Gastrocnemius medialis (tissue), 4 donors: ENCODE data around the gene IL20. TPM values are rescaled to one million over a fixed set of nuclear protein-coding genes. Genes with fewer than 3 reads are reported as not detected.

Experiments
- ATAC-seq, 2 donors: fragments of 150-250 bp; one replicate each; pipeline ENCODE4 v1.9.1; 2016
- DNase-seq, 2 donors: peaks; one replicate each; pipeline ENCODE4 v3.0.0-alpha.2; 2019
- H3K27ac ChIP-seq, 4 donors: fragments of 200-600 bp; sonication (generic); 1 replicate in 1 of 4; 2 replicates in 3 of 4; pipeline ENCODE4 v1.5.1; 2016 to 2018; ENCODE audit warnings: mild to moderate bottlenecking in 2 of 4, moderate library complexity in 1 of 4
- H3K27me3 ChIP-seq, 3 donors: fragments of 200-600 bp; sonication (generic) in 2 of 3; 1 replicate in 1 of 3; 2 replicates in 2 of 3; pipeline versions ENCODE4 v1.5.1 to v1.6.0; 2016 to 2019; ENCODE audit warnings: mild to moderate bottlenecking in 1 of 3, moderate library complexity in 1 of 3
- H3K36me3 ChIP-seq, 2 donors: fragments of 200-600 bp; sonication (generic) in 1 of 2; one replicate each; pipeline ENCODE4 v1.5.1; 2017 to 2018
- H3K4me1 ChIP-seq, 2 donors: fragments of 200-600 bp; sonication (generic) in 1 of 2; one replicate each; pipeline ENCODE4 v1.5.1; 2016 to 2017; ENCODE audit warnings: mild to moderate bottlenecking in 2 of 2
- H3K4me3 ChIP-seq, 4 donors: fragments of 200-600 bp; sonication (generic) in 3 of 4; 1 replicate in 1 of 4; 2 replicates in 3 of 4; pipeline ENCODE4 v1.5.1; 2016 to 2019; ENCODE audit warnings: mild to moderate bottlenecking in 2 of 4
- H3K9me3 ChIP-seq, 3 donors: fragments of 200-600 bp; sonication (generic) in 2 of 3; 1 replicate in 1 of 3; 2 replicates in 2 of 3; pipeline ENCODE4 v1.5.1; 2016 to 2019
- POLR2A ChIP-seq, 2 donors: fragments of 450-650 bp; IDR thresholded peaks; one replicate each; pipeline ENCODE4 v1.6.1; 2017; ENCODE audit warnings: antibody characterized with exemption in 2 of 2, mild to moderate bottlenecking in 2 of 2, moderate library complexity in 2 of 2
- in situ Hi-C, 4 donors: fragments of 200-750 bp; cut with MboI; loops; one replicate each; pipeline versions ENCODE4 v1.15.0 to v1.8.0; 2017; ENCODE audit warnings: low sequenced_read_pairs in 4 of 4
- intact Hi-C: fragments of 100-400 bp; cut with DNase I; formaldehyde crosslinking; loops from one replicate; pipeline ENCODE4 v1.15.1; 2023; ENCODE audit warnings: low total_unique reads
- total RNA-seq, 4 donors: library from RNA; depleted of rRNA; stranded (reverse); fragments of >200 nt; gene quantifications; one replicate each; pipeline versions ENCODE4 v1.1.0 to v1.2.3, GENCODE V29; 2016
- TF ChIP-seq, protein P1 (sequence below), 5 experiments: fragments of 450-650 bp in 3 of 5; fragments of 200-600 bp in 2 of 5; sonication (generic) in 2 of 5; IDR thresholded peaks in 4 of 5; conservative IDR thresholded peaks in 1 of 5; 1 replicate in 4 of 5; 2 replicates in 1 of 5; pipeline ENCODE4 v1.5.1; 2016 to 2019; ENCODE audit warnings: antibody characterized with exemption in 5 of 5, mild to moderate bottlenecking in 3 of 5, moderate library complexity in 3 of 5

Gene IL20
- total RNA-seq, 4 donors from 2014 or later: not detected

DNA sequence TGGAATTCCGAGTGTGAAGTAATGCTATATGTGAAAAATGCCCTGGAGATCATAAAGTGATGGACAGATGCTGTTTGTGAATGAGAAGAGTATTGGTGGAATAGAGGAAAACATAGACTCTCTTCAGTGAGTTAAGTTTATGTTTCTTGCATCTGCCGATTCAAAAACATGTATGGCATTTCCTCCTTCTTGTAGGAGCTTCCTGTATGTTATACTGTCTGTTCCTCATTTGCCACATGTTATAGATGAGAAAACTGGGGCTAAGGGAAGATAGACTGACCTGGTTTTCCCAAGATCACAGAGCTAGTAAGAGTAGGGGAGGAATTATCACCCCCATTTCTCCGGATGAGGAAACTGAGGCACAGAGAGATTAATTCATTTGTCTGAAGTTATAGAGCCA lies 41.1 kb upstream of the IL20 start:
- DNase-seq (no peak), ATAC-seq (no peak)
- intact Hi-C loops (no loop called here), in situ Hi-C loops (loop anchor here in 1 of 4 donors (25.0 kb wide), 1 partner anchor 162 kb away; no protein-coding TSS in a partner anchor)
- Histone ChIP-seq H3K27ac (no peak overlapping the region), H3K36me3 (no peaks in the 10 kb centered on the region), H3K27me3 (no peaks in the 10 kb centered on the region), H3K4me3 (no peak overlapping the region), H3K4me1 (peaks cover 0 to 3% of the 10 kb centered on the region in 2 donors), H3K9me3 (no peaks in the 10 kb centered on the region)
- TF ChIP-seq, protein P1, sequence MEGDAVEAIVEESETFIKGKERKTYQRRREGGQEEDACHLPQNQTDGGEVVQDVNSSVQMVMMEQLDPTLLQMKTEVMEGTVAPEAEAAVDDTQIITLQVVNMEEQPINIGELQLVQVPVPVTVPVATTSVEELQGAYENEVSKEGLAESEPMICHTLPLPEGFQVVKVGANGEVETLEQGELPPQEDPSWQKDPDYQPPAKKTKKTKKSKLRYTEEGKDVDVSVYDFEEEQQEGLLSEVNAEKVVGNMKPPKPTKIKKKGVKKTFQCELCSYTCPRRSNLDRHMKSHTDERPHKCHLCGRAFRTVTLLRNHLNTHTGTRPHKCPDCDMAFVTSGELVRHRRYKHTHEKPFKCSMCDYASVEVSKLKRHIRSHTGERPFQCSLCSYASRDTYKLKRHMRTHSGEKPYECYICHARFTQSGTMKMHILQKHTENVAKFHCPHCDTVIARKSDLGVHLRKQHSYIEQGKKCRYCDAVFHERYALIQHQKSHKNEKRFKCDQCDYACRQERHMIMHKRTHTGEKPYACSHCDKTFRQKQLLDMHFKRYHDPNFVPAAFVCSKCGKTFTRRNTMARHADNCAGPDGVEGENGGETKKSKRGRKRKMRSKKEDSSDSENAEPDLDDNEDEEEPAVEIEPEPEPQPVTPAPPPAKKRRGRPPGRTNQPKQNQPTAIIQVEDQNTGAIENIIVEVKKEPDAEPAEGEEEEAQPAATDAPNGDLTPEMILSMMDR (IDR thresholded peaks at IDR 0.05 in 4 of 5, conservative IDR thresholded peaks at IDR 0.05 in 1 of 5): no peak
- TF ChIP-seq POLR2A (IDR thresholded peaks at IDR 0.05): no peak

DNA sequence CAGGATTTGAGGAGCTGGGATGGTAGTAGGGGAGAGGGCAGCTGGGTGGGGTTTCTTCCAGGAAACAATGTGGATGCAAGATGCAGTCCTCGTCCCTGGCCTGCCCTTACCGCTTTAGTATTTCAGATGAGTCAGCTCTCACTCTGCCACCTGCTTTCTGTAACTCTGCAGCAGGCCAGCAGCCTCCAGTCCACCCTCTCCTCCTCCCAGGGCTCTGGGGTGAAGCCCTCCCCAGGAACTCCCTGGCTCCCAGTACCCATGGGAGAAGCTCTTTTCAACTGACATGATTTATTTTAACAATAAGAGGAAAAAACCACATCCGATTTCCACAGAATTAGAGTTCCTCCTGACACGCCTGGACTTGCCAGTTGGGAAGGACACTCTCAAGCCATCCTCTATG lies 39.0 kb upstream of the IL20 start:
- H3K27me3 ChIP-seq: no peaks in the 10 kb centered on the region
- in situ Hi-C loops (no loop called here), intact Hi-C loops (no loop called here)
- ATAC-seq: no peak
- H3K4me3 ChIP-seq: no peak overlapping the region
- H3K4me1 ChIP-seq: peaks cover 0 to 3% of the 10 kb centered on the region in 2 donors
- no peak overlapping the region for H3K27ac ChIP-seq
- H3K9me3 ChIP-seq: no peaks in the 10 kb centered on the region
- H3K36me3 ChIP-seq: no peaks in the 10 kb centered on the region
- DNase-seq: no peak
- TF ChIP-seq, protein P1 (IDR thresholded peaks at IDR 0.05 in 4 of 5, conservative IDR thresholded peaks at IDR 0.05 in 1 of 5): no peak
- TF ChIP-seq POLR2A (IDR thresholded peaks at IDR 0.05): no peak

DNA sequence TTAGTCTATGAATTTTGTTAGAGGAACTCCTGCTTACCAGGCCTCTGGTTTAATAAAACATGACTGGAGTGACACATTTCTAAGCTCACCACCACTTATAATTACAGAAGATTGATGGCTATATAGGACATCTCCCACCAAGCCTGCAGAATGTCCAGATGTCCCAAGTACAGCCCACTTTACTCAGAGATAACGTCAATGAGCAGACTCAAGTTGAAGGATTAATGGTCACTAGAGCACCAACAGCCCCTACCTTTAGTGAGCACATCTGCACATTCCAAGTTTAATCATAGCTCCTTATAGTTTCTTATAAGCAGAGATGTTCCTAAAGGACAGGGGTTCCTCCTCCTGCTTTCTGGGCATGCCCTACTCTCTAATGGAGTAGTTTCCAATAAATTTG lies 37.4 kb upstream of the IL20 start:
- H3K4me1 ChIP-seq: peaks cover 0 to 3% of the 10 kb centered on the region in 2 donors
- intact Hi-C loops: no loop called here
- no peak for DNase-seq
- H3K9me3 ChIP-seq: no peaks in the 10 kb centered on the region
- TF ChIP-seq, protein P1 (IDR thresholded peaks at IDR 0.05 in 4 of 5, conservative IDR thresholded peaks at IDR 0.05 in 1 of 5): no peak
- no peak for TF ChIP-seq POLR2A (IDR thresholded peaks at IDR 0.05)
- no peaks in the 10 kb centered on the region for H3K36me3 ChIP-seq
- ATAC-seq: no peak
- H3K27ac ChIP-seq: no peak overlapping the region
- in situ Hi-C loops: no loop called here
- no peak overlapping the region for H3K4me3 ChIP-seq
- H3K27me3 ChIP-seq: no peaks in the 10 kb centered on the region

DNA sequence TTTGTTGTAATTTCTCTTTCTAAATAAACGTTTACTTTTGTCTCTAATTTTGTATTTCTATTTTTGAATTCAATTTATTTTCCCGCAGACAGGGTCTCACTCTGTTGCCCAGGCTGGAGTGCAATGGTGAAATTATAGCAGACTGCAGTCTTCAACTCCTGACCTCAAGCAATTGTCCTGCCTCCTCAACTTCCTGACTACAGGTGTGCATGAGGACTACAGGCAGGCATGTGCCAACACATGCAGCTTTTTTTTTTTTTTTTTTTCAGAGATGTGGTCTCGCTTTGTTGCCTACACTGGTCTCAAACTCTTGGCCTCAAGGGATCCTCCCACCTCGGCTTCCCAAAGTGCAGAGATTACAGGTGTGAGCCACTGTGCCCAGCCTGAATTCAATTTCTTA lies 36.7 kb upstream of the IL20 start:
- no peak overlapping the region for H3K4me3 ChIP-seq
- peaks cover 0 to 3% of the 10 kb centered on the region in 2 donors for H3K4me1 ChIP-seq
- H3K27ac ChIP-seq: no peak overlapping the region
- no peaks in the 10 kb centered on the region for H3K27me3 ChIP-seq
- intact Hi-C loops: no loop called here
- no peaks in the 10 kb centered on the region for H3K36me3 ChIP-seq
- ATAC-seq: no peak
- H3K9me3 ChIP-seq: no peaks in the 10 kb centered on the region
- TF ChIP-seq, protein P1 (IDR thresholded peaks at IDR 0.05 in 4 of 5, conservative IDR thresholded peaks at IDR 0.05 in 1 of 5): no peak
- no peak for TF ChIP-seq POLR2A (IDR thresholded peaks at IDR 0.05)
- in situ Hi-C loops: no loop called here
- DNase-seq: no peak

DNA sequence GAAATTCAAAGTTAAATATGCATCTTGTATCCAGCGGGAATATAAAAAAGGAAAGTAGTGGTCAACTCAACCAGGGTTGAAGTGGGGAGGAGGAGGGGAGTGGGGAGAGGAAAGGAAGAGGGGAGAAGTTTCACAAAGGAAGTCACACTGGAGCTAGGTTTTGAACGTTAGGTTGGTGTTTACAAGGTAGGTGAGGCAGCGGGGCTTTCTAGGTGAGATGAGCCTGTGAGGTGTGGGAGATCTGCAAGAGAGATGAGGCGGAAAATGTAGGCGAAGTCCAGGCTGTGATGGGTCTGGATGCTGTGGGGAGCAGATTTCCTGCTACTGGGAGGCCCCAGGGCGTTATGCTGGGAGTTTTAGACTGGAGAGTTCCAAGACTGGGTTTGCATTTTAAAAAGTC lies 36.1 kb upstream of the IL20 start:
- intact Hi-C loops: no loop called here
- Histone ChIP-seq H3K27me3 (no peaks in the 10 kb centered on the region), H3K36me3 (no peaks in the 10 kb centered on the region), H3K4me1 (no peaks in the 10 kb centered on the region), H3K27ac (no peak overlapping the region), H3K9me3 (no peaks in the 10 kb centered on the region), H3K4me3 (no peak overlapping the region)
- in situ Hi-C loops: no loop called here
- TF ChIP-seq, protein P1 (IDR thresholded peaks at IDR 0.05 in 4 of 5, conservative IDR thresholded peaks at IDR 0.05 in 1 of 5): no peak
- no peak for TF ChIP-seq POLR2A (IDR thresholded peaks at IDR 0.05)
- ATAC-seq (no peak), DNase-seq (no peak)
